ENCODE results near the gene CAMK1G.

The CAMK1G gene

GRCh38 chr1:209600541-209600940 is 17.0 kb downstream of the CAMK1G start:
- DNase-seq (ENCODE audit: low spot score in 2 of 2) = no peak
- no peaks in the 10 kb centered on the region for H3K9me3 Mint-ChIP-seq
- H3K27me3 Mint-ChIP-seq = peaks cover 7% of the 10 kb centered on the region
- H3K27ac Mint-ChIP-seq = no peak overlapping the region
- no peak for ATAC-seq (ENCODE audit: low read depth)
- no peak overlapping the region for H3K4me3 Mint-ChIP-seq
- no peaks in the 10 kb centered on the region for H3K36me3 Mint-ChIP-seq
- H3K4me1 Mint-ChIP-seq = no peaks in the 10 kb centered on the region

DNA sequence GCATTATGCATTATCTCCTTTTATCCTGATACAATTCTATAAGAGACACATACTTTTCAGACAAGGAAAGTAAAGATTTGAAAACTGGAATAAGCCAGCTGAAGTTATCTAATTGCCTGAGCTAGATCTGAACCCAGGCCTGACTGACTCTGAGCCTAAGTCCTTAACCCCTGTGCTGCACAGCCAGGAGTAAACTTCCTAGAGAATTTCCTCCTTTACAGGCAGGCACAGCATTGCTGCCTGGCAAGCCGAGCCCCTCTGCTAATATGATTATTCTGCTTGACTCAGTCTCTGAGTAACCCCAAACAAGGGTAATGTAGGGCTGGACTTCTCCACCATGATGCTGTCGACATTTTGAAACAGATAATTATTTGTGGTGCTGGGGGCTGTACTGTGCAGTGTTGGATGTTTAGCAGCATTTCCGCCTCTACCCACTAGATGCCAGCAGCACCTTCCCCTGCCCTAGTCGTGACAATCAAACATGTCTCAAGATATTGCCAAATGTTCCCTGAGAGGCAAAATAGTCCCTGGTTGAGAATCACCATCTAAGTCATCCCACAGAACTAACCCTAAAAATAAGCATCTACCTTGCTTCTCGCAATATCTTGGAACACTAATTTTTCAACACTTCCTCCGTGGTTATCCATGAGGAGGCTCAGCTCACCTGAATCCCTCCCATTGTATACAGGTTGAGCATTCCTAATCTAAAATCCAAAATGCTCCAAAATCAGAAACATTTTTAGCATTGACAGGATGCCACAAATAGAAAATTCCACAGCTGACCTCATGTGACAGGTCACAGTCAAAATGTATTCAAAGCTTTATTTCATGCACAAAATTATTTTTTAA is 18.5 kb downstream of the CAMK1G start:
- no peak overlapping the region for H3K27ac Mint-ChIP-seq
- H3K36me3 Mint-ChIP-seq = no peaks in the 10 kb centered on the region
- H3K27me3 Mint-ChIP-seq = peaks cover 3% of the 10 kb centered on the region
- DNase-seq (ENCODE audit: low spot score in 2 of 2) (no peak), ATAC-seq (ENCODE audit: low read depth) (peak; percentile 71)
- no peaks in the 10 kb centered on the region for H3K4me1 Mint-ChIP-seq
- no peaks in the 10 kb centered on the region for H3K9me3 Mint-ChIP-seq
- H3K4me3 Mint-ChIP-seq = no peak overlapping the region

- ATAC-seq (ENCODE audit: low read depth) = no peak
- Mint-ChIP-seq H3K27me3 (peaks cover 3% of the 10 kb centered on the region), H3K36me3 (no peaks in the 10 kb centered on the region), H3K27ac (no peak overlapping the region), H3K4me1 (no peaks in the 10 kb centered on the region), H3K4me3 (no peak overlapping the region), H3K9me3 (no peaks in the 10 kb centered on the region)
- no peak for DNase-seq (ENCODE audit: low spot score in 2 of 2)
Measured at GRCh38 chr1:209603877-209604276, 20.4 kb downstream of the CAMK1G start.

GRCh38 chr1:209607102-209607794 is 23.7 kb downstream of the CAMK1G start:
- peak; percentile 59 for ATAC-seq (ENCODE audit: low read depth)

GRCh38 chr1:209607795-209608178 is 24.3 kb downstream of the CAMK1G start:
- Mint-ChIP-seq H3K4me1 (no peaks in the 10 kb centered on the region), H3K4me3 (no peak overlapping the region), H3K27ac (no peak overlapping the region), H3K36me3 (no peaks in the 10 kb centered on the region), H3K9me3 (no peaks in the 10 kb centered on the region), H3K27me3 (no peaks in the 10 kb centered on the region)
- ATAC-seq (ENCODE audit: low read depth) (no peak), DNase-seq (ENCODE audit: low spot score in 2 of 2) (no peak)

More at GRCh38 chr1:209607102-209607794, 23.7 kb downstream of the CAMK1G start:
- no peaks in the 10 kb centered on the region for H3K9me3 Mint-ChIP-seq
- no peaks in the 10 kb centered on the region for H3K27me3 Mint-ChIP-seq
- H3K27ac Mint-ChIP-seq = no peak overlapping the region
- no peak overlapping the region for H3K4me3 Mint-ChIP-seq
- no peak for DNase-seq (ENCODE audit: low spot score in 2 of 2)
- H3K4me1 Mint-ChIP-seq = no peaks in the 10 kb centered on the region
- H3K36me3 Mint-ChIP-seq = no peaks in the 10 kb centered on the region

GRCh38 chr1:209609041-209609790 is 25.7 kb downstream of the CAMK1G start:
- Mint-ChIP-seq H3K9me3 (no peaks in the 10 kb centered on the region), H3K27ac (no peak overlapping the region), H3K4me3 (no peak overlapping the region), H3K36me3 (no peaks in the 10 kb centered on the region), H3K27me3 (no peaks in the 10 kb centered on the region), H3K4me1 (no peaks in the 10 kb centered on the region)
- ATAC-seq (ENCODE audit: low read depth) (no peak), DNase-seq (ENCODE audit: low spot score in 2 of 2) (no peak)

- H3K27me3 Mint-ChIP-seq = peaks cover 2% of the 10 kb centered on the region
- no peak overlapping the region for H3K4me3 Mint-ChIP-seq
- DNase-seq (ENCODE audit: low spot score in 2 of 2) (no peak), ATAC-seq (ENCODE audit: low read depth) (no peak)
- no peak overlapping the region for H3K27ac Mint-ChIP-seq
- no peaks in the 10 kb centered on the region for H3K4me1 Mint-ChIP-seq
- H3K9me3 Mint-ChIP-seq = no peaks in the 10 kb centered on the region
- no peaks in the 10 kb centered on the region for H3K36me3 Mint-ChIP-seq
Measured at GRCh38 chr1:209609791-209610630, 26.5 kb downstream of the CAMK1G start.

DNA sequence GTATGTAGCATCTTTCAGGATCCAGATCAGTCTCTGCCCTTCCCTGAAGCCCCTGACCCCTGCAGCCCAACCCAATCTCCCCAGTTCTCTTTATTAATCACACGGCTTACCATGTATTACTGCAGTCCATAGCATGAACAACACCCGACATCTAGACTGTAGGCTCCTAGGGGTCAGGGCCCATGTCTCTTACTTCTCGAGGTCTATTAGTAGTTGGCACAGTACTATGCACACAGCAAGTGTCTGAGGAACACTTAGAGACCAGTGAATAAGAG is 27.1 kb downstream of the CAMK1G start:
- no peaks in the 10 kb centered on the region for H3K4me1 Mint-ChIP-seq

GRCh38 chr1:209611771-209612570 is 28.5 kb downstream of the CAMK1G start:
- DNase-seq (ENCODE audit: low spot score in 2 of 2) (no peak), ATAC-seq (ENCODE audit: low read depth) (peak; percentile 37)
- H3K27ac Mint-ChIP-seq = no peak overlapping the region
- no peak overlapping the region for H3K4me3 Mint-ChIP-seq
- H3K4me1 Mint-ChIP-seq = no peaks in the 10 kb centered on the region
- no peaks in the 10 kb centered on the region for H3K9me3 Mint-ChIP-seq
- no peaks in the 10 kb centered on the region for H3K36me3 Mint-ChIP-seq
- peaks cover 12% of the 10 kb centered on the region for H3K27me3 Mint-ChIP-seq

More for the DNA sequence above, 27.1 kb downstream of the CAMK1G start:
- no peaks in the 10 kb centered on the region for H3K9me3 Mint-ChIP-seq
- ATAC-seq (ENCODE audit: low read depth) (no peak), DNase-seq (ENCODE audit: low spot score in 2 of 2) (no peak)
- H3K4me3 Mint-ChIP-seq = no peak overlapping the region
- peaks cover 2% of the 10 kb centered on the region for H3K27me3 Mint-ChIP-seq
- H3K27ac Mint-ChIP-seq = no peak overlapping the region
- no peaks in the 10 kb centered on the region for H3K36me3 Mint-ChIP-seq

DNA sequence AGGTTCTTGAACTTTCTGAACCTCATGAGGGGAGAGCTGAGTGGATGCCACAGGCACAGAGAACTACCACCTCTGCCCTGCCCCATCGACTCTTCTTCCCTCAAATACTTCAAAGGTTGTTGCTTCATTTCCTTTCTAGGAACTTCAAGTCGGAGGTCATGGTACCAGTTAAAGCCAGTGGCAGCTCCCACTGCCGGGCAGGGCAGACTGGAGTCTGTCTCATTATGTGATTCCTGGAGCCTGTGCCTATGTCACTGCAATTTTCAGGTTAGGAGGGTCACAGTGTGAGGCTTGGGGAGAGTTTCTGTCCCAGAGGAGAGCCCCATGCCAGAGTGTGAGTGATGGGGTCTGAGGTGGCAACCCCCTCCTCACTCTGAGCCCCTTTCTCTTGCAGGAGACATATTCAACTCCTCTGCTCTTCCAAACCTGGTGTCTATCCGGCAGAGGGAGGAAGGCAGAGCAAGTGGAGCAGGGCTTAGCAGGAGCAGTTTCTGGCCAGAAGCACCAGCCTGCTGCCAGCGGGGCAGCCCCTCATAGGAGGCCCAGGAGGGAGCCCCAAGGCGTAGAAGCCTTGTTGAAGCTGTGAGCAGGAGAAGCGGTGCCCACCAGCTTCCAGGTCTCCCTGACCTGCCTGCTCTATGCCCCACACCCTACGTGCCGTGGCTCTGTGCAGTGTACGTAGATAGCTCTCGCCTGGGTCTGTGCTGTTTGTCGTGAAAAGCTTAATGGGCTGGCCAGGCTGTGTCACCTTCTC is 29.3 kb downstream of the CAMK1G start:
- no peaks in the 10 kb centered on the region for H3K9me3 Mint-ChIP-seq
- no peak overlapping the region for H3K27ac Mint-ChIP-seq
- H3K4me1 Mint-ChIP-seq = no peaks in the 10 kb centered on the region
- peaks cover 17% of the 10 kb centered on the region for H3K27me3 Mint-ChIP-seq
- no peak for ATAC-seq (ENCODE audit: low read depth)
- DNase-seq (ENCODE audit: low spot score in 2 of 2) = no peak
- H3K36me3 Mint-ChIP-seq = no peaks in the 10 kb centered on the region
- H3K4me3 Mint-ChIP-seq = no peak overlapping the region

GRCh38 chr1:209613400-209614150 is 30.1 kb downstream of the CAMK1G start:
- Mint-ChIP-seq H3K4me3 (no peak overlapping the region), H3K4me1 (no peaks in the 10 kb centered on the region), H3K9me3 (no peaks in the 10 kb centered on the region), H3K27me3 (peaks cover 19% of the 10 kb centered on the region), H3K27ac (no peak overlapping the region), H3K36me3 (no peaks in the 10 kb centered on the region)
- ATAC-seq (ENCODE audit: low read depth) (no peak), DNase-seq (ENCODE audit: low spot score in 2 of 2) (no peak)

DNA sequence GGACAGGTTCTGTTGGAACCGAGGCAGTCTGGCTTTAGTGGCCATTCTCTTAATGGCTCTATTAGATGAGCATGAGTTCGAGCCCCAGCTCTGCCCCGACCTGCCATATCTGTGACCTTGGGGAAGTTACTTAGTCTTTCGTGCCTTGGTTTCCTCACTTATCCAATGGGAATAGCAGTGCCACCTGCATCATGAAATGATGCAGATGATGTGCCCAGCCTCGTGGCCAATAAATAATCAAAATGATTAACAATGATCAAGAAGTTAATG is 30.6 kb downstream of the CAMK1G start:
- Mint-ChIP-seq H3K27me3 (peaks cover 19% of the 10 kb centered on the region), H3K4me1 (no peaks in the 10 kb centered on the region), H3K4me3 (no peak overlapping the region), H3K27ac (no peak overlapping the region), H3K9me3 (no peaks in the 10 kb centered on the region), H3K36me3 (no peaks in the 10 kb centered on the region)
- no peak for ATAC-seq (ENCODE audit: low read depth)
- no peak for DNase-seq (ENCODE audit: low spot score in 2 of 2)

All from memory B cell (primary cell).